Stimulated activated CD4-positive, alpha-beta T cell treated with anti-CD3 and anti-CD28 coated beads, TNF-alpha, amount 100 ng/mL, for 1 hour (primary cell): ENCODE measurements around the gene VPS26B.
"Not testable (repeated sequence)": the region's sequence is repeated elsewhere in the genome, so short reads cannot be mapped to it uniquely, and the experiment has no call there.

Experiments used
- DNase-seq, 3 donors: peaks; one replicate each; pipeline ENCODE4 v3.0.0-alpha.2; 2020; ENCODE audit warnings: low read depth in 3 of 3, low spot score in 1 of 3

Gene VPS26B

GRCh38 chr11:134223836-134224709, at the start of gene VPS26B, which contains the start of gene NCAPD3:
Gene VPS26B (plus strand): TSS chr11:134224671. CDS start chr11:134225123, 452 bp downstream.
Gene NCAPD3 (minus strand): TSS chr11:134223967. CDS start chr11:134223926, 41 bp downstream.
- peak; percentile 84 to 91 (median 88) for DNase-seq

DNA sequence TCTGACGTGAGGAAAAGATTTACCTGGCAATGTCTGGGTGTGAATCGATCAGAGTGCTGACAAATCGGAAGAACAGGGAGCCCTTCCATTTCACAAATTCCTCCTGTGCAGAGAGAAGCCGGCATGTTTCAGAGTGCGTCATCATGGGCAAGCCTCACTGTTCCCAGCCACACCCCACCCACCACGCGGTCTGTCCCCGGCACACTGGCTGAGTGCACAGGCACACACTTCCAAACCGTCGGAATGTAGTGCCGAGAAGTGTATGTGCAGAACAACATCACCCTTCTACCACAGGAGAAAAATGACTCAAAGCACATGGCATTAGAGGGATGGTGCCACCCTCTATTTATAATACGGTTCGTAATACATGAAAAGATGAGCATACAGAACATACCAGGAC, 48.2 kb upstream of the VPS26B start:
- DNase-seq = no peak

- no peak for DNase-seq
Measured at GRCh38 chr11:134178032-134178674, 46.3 kb upstream of the VPS26B start.

DNA sequence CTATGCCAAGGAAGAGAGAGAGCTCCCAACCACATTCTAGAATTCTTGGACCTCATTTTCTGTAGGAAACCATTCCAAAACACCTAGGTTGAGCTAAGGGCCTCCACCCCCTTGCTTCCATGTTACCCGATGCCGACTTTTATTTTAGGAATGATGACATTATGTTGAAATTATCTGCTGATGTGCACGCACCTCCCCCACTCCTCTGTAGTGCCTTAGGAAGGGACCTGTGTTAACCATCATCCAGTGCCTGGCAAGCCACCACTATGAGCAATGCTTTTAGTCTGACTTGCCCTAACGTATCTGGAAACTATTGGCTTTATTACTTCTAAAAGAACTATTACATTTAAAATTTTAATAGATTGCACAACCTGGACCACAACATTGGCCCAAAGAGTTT, 42.8 kb upstream of the VPS26B start:
- no peak for DNase-seq

GRCh38 chr11:134188092-134188491, 36.4 kb upstream of the VPS26B start:
- not testable (repeated sequence) for DNase-seq

DNA sequence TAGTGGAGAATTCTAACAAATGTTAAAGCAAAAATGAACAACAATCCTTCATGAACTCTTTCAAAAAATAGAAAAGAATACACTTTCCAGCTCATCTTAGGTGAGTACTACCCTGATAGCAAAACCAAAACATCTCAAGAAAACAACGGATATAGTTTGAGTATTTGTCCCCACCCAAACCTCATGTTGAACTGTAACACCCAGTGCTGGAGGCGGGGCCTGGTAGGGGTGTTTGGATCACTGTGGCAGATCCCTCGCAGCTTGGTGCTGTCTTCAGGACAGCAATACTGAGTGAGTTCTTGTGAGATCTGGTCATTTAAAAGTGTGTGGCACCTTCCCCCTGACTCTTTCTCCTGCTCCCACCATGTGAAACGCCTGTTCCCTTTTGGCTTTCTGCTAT, 27.7 kb upstream of the VPS26B start:
- no peak for DNase-seq

DNA sequence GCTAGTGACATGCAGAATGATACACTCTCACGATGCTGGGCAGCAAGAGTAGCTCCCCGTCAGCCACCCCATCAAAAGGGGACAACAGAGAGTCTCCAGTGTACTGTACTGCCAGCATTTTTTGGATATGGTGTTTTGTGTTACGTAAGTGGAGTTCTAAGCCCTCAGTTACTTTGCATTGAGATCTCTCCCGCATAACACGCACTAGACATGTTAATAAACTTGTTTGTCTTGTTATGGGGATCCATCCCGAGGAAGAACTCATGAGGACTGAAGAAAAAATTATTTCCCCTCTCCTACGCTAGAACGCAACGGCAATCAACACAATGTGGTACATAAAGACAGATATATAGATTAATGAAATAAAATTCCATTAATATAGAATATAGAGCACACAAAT, 24.9 kb upstream of the VPS26B start:
- no peak for DNase-seq

DNA sequence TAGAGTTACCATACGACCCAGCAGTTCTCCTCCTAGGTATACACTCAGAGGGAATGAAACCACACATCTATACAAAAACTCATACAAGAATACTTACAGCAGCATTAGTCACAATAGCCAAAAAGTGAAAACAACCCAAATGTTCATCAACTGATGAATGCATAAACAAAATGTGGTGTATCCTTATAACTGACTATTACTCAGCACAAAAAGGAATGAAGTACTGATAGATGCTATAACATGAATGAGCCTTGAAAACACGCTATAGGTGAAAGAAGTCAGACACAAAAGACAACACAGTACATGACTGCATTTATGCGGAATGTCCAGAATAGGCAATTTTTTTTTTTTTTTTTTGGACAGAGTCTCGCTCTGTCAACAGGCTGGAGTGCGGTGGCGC, 23.8 kb upstream of the VPS26B start:
- no peak for DNase-seq

- no peak for DNase-seq
Measured at GRCh38 chr11:134202661-134203060, 21.8 kb upstream of the VPS26B start.

GRCh38 chr11:134205729-134206128, 18.7 kb upstream of the VPS26B start:
- no peak for DNase-seq

GRCh38 chr11:134206185-134206584, 18.3 kb upstream of the VPS26B start:
- DNase-seq = no peak

DNA sequence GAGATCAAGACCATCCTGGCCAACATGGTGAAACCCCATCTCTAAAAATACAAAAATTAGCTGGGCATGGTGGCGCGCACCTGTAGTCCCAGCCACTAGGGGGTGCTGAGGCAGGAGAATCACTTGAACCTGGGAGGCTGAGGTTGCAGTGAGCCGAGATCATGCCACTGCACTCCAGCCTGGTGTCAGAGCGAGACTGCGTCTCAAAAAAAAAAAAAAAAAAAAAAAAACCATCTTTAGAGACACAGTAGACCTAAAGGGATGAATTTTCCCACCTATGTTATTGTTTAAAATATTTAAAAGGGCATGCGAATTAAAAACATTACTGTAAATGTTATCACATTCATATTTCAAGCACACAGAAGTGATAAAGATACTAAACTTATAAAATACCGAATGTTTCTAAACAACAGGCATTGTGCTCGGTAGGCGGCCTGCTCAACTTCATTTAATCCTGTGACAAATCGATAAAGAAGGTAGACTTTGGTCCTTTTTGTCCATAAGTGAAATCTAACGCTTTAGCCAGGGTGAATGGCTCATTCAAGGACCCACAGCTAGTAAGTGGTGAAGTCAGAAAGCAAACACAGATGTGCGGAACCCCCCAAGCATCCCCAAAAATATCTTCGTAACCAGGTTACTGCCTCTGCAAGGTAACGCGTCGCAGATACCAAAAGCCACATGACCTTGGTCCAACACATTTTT, 16.8 kb upstream of the VPS26B start:
- peak; percentile 24 to 38 (median 33) for DNase-seq

DNA sequence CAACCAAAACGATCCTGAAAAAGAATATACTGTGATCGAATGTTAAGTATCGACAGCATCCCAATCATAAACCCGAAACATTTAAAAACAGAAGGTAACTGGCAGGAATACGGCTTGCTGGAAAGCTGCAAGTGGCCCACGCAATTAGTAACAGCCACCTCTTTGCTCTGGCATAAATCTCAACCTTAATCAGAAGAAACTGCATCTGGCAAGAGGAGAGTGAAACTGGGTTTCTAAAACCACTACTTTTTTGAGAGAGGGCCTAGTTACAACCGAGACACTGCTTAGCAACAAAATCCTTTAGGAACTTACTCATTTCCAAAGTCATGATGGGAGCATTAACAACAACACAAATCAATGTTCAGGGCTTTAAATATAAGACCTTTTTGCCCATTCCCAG, 8.6 kb upstream of the VPS26B start:
- no peak for DNase-seq

DNA sequence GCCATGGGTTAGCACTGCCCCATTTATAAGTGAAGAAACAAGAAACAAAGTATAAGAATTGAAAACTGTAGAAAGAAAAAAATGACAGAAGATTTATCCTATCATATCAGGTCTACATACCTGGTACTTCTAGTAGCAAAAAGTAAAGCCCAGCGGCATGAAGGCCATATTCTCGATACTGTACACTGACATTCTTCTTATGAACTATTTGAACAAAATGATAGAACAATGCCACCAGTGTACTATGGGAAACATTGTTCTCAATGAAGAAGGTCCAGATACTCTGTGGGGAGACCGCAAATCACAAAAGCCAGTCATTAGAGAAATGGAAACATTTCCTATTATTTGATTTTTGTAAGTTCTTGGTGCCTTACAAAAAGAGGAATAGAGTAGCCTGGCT, 7.7 kb upstream of the VPS26B start:
- DNase-seq = no peak

GRCh38 chr11:134223121-134223520, 1.4 kb upstream of the VPS26B start:
- no peak for DNase-seq

DNA sequence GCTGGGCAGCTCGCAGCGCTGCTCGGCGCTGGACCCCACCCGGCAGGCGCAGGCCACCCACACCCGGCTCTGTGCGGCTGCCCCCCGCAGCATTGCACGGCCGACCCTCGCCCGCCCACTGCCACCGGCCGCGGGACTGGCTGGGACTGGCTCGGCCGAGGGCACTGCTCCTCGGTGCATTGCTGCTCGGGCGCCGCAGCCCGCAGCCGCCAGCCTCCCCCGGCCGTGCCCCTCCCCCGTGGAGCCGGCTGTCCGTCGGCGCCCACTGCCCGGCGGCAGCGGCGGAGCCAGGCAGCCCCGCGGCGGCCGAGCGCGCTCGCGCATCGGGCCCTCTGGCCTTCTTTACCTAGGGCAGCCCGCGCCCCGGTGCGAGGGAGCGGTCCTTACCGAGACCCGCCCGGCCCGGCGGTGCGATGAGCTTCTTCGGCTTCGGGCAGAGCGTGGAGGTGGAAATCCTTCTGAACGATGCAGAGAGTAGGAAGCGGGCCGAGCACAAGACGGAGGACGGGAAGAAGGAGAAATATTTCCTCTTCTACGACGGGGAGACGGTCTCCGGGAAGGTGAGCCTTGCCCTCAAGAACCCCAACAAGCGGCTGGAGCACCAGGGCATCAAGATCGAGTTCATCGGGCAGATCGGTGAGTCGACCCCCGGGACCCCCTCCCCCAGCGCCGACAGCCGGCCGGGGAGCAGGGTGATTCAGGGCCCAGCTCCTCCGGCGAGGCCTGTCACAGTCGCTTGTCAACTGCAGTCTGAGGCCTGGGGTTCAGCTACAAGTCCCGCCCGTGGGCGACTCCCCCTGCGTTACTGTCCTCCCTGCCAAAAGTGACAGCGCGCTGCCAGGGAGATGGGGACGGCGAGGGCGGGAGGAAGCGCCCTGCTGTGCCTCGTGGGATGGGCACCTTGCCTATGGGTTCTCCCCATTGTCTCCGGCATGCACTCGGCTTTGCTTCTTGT, 516 bp downstream of the VPS26B start:
- peak in 1 of 3 donors; percentile 45 for DNase-seq

GRCh38 chr11:134226806-134227325, 2.4 kb downstream of the VPS26B start:
- DNase-seq = no peak

DNA sequence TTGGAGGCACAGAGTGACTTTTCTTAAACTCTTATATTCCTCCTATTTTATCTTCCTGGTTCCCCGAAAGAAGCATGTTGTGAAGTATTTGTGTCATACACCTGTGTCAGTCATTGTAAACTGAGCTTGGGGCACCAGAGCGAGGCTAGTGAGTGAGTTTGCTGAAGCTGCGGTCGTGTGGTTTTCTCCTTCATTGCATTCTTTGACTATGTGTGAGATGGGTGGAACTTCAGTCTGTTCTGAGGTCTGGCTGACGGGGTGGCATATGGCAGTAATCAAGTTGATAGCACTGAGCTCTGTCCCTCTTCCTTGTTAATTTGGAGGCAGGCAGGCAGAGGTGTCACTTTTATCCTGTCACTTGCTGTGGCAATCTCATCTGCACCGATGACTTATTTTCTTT, 4.2 kb downstream of the VPS26B start:
- no peak for DNase-seq

DNA sequence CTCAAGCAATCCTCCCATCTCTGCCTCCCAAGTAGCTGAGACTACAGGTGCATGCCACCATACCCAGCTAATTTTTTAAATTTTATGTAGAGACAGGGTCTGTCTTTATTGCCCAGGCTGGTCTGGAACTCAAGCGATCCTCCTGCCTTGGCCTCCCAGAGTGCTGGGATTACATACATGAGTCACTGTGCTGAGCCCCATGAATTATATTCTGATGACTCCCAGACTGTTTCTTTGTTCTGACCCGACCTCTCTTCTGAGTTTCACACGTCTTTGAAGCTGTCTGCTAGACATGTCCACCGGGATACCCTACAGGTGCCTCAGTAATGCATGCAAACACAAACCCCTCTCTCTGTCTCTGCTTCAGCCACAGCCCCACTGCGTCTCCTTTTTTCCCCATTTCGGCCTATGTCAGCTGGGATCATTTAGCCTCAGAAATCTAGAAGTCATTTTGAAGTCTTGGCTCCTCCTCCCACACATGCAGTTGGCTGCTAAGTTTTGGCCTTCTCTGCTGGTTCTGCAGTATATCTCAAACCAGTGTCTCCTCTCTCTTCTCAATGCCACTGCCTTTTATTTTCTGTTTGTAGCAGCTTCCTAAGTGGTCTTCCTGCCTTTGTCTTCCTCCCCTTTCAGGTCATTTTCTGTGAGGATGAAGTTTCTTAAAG, 4.8 kb downstream of the VPS26B start:
- DNase-seq = no peak

GRCh38 chr11:134230339-134230738, 5.9 kb downstream of the VPS26B start:
- DNase-seq = no peak
